Kidney (tissue), 14 donors: ENCODE data around the gene OMG. TPM values are rescaled to one million over a fixed set of nuclear protein-coding genes. Genes with fewer than 3 reads are reported as not detected.

Experiments used
- DNase-seq, 5 donors: peaks; one replicate each; pipeline ENCODE4 v3.0.0-alpha.2; 2013 to 2020
- FAIRE-seq: peaks from 2 replicates; lab custom pipeline; 2012; peaks lifted over from hg19 to GRCh38; lab: Jason Lieb, UNC
- H3K27ac ChIP-seq, 2 donors: one replicate each; pipeline ENCODE4 v1.7.0; 2013; ENCODE audit warnings: low read depth in 2 of 2, low read length in 2 of 2, inconsistent platforms in 1 of 2
- H3K27me3 ChIP-seq: one replicate; pipeline ENCODE4 v1.7.1; 2013; ENCODE audit warnings: low read length, inconsistent platforms; ENCODE audit not compliant: control insufficient read depth, insufficient read depth
- H3K36me3 ChIP-seq, 3 donors: one replicate each; pipeline versions ENCODE4 v1.7.0 to v1.7.1; 2013; ENCODE audit warnings: low read length in 3 of 3, control low read depth in 1 of 3, inconsistent platforms in 1 of 3; ENCODE audit not compliant: insufficient read depth in 3 of 3, control insufficient read depth in 2 of 3
- H3K4me1 ChIP-seq, 3 donors: one replicate each; pipeline versions ENCODE4 v1.7.0 to v1.7.1; 2013; ENCODE audit warnings: low read length in 3 of 3, inconsistent platforms in 1 of 3, low read depth in 1 of 3; ENCODE audit not compliant: control insufficient read depth in 2 of 3, insufficient read depth in 2 of 3
- H3K4me3 ChIP-seq, 3 donors: one replicate each; pipeline versions ENCODE4 v1.7.0 to v1.8.1; 2013; ENCODE audit warnings: low read length in 3 of 3, control low read depth in 1 of 3, inconsistent platforms in 1 of 3
- H3K9ac ChIP-seq, 3 donors: one replicate each; pipeline versions ENCODE4 v1.7.0 to v1.7.1; 2013; ENCODE audit warnings: low read length in 3 of 3, control low read depth in 1 of 3, inconsistent platforms in 1 of 3
- H3K9me3 ChIP-seq, 3 donors: one replicate each; pipeline versions ENCODE4 v1.7.0 to v1.7.1; 2013; ENCODE audit warnings: low read length in 3 of 3, control low read depth in 1 of 3, inconsistent platforms in 1 of 3; ENCODE audit not compliant: control insufficient read depth in 2 of 3, insufficient read depth in 1 of 3
- CTCF ChIP-seq: IDR thresholded peaks from 3 replicates; pipeline ENCODE4 v1.5.1; 2012; ENCODE audit warnings: mild to moderate bottlenecking, moderate library complexity, borderline replicate concordance; ENCODE audit not compliant: insufficient read depth; ENCODE audit errors: extremely low read depth
- intact Hi-C: fragments of 100-400 bp; cut with DNase I; formaldehyde crosslinking; loops from one replicate; pipeline ENCODE4 v1.11.1; 2022
- polyA plus RNA-seq: library from polyadenylated mRNA; stranded (reverse); fragments of 350-450 nt; fragmentation: Illumina TruSeq; extraction: RNeasy Lipid Tissue Mini Kit (QIAGEN cat#74804); gene quantifications from one replicate; pipeline ENCODE4 v1.2.3, GENCODE V29; 2014; ENCODE audit warnings: low read depth, low replicate concordance; ENCODE audit not compliant: insufficient read depth
- total RNA-seq: library from RNA; stranded (reverse); fragmentation: NEBNext Ultra II Directional; extraction: Animal tissue kit (Norgen Biotek cat#: 25700); gene quantifications from one replicate; pipeline ENCODE4 v1.2.1, GENCODE V29; 2021
- donor health status: control.
- donor health status: control.
- donor health status: control.
- donor health status: control.
- donor health status: control.
- donor health status: DM: yes; HTN: yes; CAD: no.
- donor health status: Normal renal cell carcinoma (clear cell type).

OMG gene
- total and polyA plus RNA-seq, 2 donors from 2014 or later = not detected

- Histone ChIP-seq H3K27me3 (no peaks in the 10 kb centered on the region), H3K4me1 (peaks cover 0 to 3% (median 2%) of the 10 kb centered on the region in 3 donors), H3K9me3 (no peaks in the 10 kb centered on the region), H3K4me3 (no peak overlapping the region), H3K9ac (no peak overlapping the region), H3K36me3 (peaks cover 5 to 12% (median 5%) of the 10 kb centered on the region in 3 donors), H3K27ac (no peak overlapping the region)
- intact Hi-C loops = no loop called here
- DNase-seq (no peak), FAIRE-seq (no peak)
- no peak for TF ChIP-seq CTCF
Measured at GRCh38 chr17:31274252-31274651, 22.8 kb downstream of the OMG start.

GRCh38 chr17:31273516-31273915 is 23.5 kb downstream of the OMG start:
- TF ChIP-seq CTCF = no peak
- H3K27ac ChIP-seq = no peak overlapping the region
- no peaks in the 10 kb centered on the region for H3K9me3 ChIP-seq
- intact Hi-C loops = no loop called here
- no peak overlapping the region for H3K4me3 ChIP-seq
- peaks cover 0 to 7% (median 5%) of the 10 kb centered on the region in 3 donors for H3K4me1 ChIP-seq
- H3K36me3 ChIP-seq = peaks cover 5 to 12% (median 5%) of the 10 kb centered on the region in 3 donors
- no peak for FAIRE-seq
- H3K9ac ChIP-seq = no peak overlapping the region
- no peaks in the 10 kb centered on the region for H3K27me3 ChIP-seq
- DNase-seq = no peak

GRCh38 chr17:31272803-31273202 is 24.2 kb downstream of the OMG start:
- Histone ChIP-seq H3K4me1 (peaks cover 0 to 7% (median 5%) of the 10 kb centered on the region in 3 donors), H3K9me3 (no peaks in the 10 kb centered on the region), H3K4me3 (no peak overlapping the region), H3K9ac (no peak overlapping the region), H3K27me3 (no peaks in the 10 kb centered on the region), H3K27ac (no peak overlapping the region), H3K36me3 (peaks cover 5 to 12% (median 5%) of the 10 kb centered on the region in 3 donors)
- intact Hi-C loops = no loop called here
- no peak for DNase-seq
- TF ChIP-seq CTCF = no peak
- FAIRE-seq = no peak

- no peak for DNase-seq
- H3K9me3 ChIP-seq = no peaks in the 10 kb centered on the region
- no peak overlapping the region for H3K27ac ChIP-seq
- intact Hi-C loops = no loop called here
- peaks cover 0 to 7% (median 5%) of the 10 kb centered on the region in 3 donors for H3K4me1 ChIP-seq
- H3K9ac ChIP-seq = no peak overlapping the region
- H3K36me3 ChIP-seq = peaks cover under 1 to 8% (median 2%) of the 10 kb centered on the region in 3 donors
- no peaks in the 10 kb centered on the region for H3K27me3 ChIP-seq
- no peak for FAIRE-seq
- H3K4me3 ChIP-seq = no peak overlapping the region
- no peak for TF ChIP-seq CTCF
Measured at GRCh38 chr17:31272236-31272635, 24.8 kb downstream of the OMG start.
